Measurements from ENCODE around the gene MITF.

- TF ChIP-seq POLR2A (IDR thresholded peaks at IDR 0.05) = no peak
- no peak for TF ChIP-seq CTCF (IDR thresholded peaks at IDR 0.05 in 4 of 5, conservative IDR thresholded peaks at IDR 0.05 in 1 of 5)
These were observed 149.7 kb downstream of the MITF start for GRCh38 chr3:69888943-69889315.

All from gastrocnemius medialis (tissue), 4 donors.